K562 (cell line): ENCODE results near the gene AMMECR1. TPM values are rescaled to one million over a fixed set of nuclear protein-coding genes. Genes with fewer than 3 reads are reported as not detected.
A peak's percentile ranks its signal among the peaks of the same experiment; 100 is the strongest.

ENCODE experiments used
- CBFA2T2 ChIP-seq: fragments of 450-650 bp; conservative IDR thresholded peaks from 2 replicates; pipeline ENCODE4 v1.6.1; 2017; ENCODE audit warnings: mild to moderate bottlenecking
- ELK3 ChIP-seq: fragments of 450-650 bp; formaldehyde crosslinking; IDR thresholded peaks from 2 replicates; pipeline ENCODE4 v1.4.0; 2020; ENCODE audit warnings: mild to moderate bottlenecking
- GTF2F1 ChIP-seq: IDR thresholded peaks from 2 replicates; pipeline ENCODE4 v1.6.1; 2011; ENCODE audit warnings: low read depth, low read length, improper control_type of control experiment
- ID3 ChIP-seq, 2 experiments: fragments of 250-450 bp in 1 of 2; fragments of 450-650 bp in 1 of 2; sonication (Bioruptor Pico) in 1 of 2; IDR thresholded peaks; 2 replicates each; pipeline versions ENCODE4 v1.6.1 to v1.8.0; 2016 to 2021; ENCODE audit warnings: mild to moderate bottlenecking in 2 of 2, moderate library complexity in 2 of 2, missing compliant biosample characterization in 1 of 2, missing genetic modification characterization in 1 of 2
- MAFK ChIP-seq: IDR thresholded peaks from 2 replicates; pipeline ENCODE4 v1.6.1; 2011; ENCODE audit warnings: low read length, improper control_type of control experiment
- MYC ChIP-seq, 2 experiments: fragments of 250-450 bp in 1 of 2; sonication (Bioruptor Pico) in 1 of 2; IDR thresholded peaks; 2 replicates each; pipeline versions ENCODE4 v1.5.1 to v1.6.1; 2012 to 2021; ENCODE audit warnings: low read depth in 2 of 2, borderline replicate concordance in 1 of 2, improper control_type of control experiment in 1 of 2, low read length in 1 of 2, mild to moderate bottlenecking in 1 of 2, moderate library complexity in 1 of 2
- NCOR1 ChIP-seq: fragments of 450-650 bp; IDR thresholded peaks from 2 replicates; pipeline ENCODE4 v1.6.1; 2016; ENCODE audit warnings: mild to moderate bottlenecking, moderate library complexity
- NUFIP1 ChIP-seq: fragments of 450-650 bp; IDR thresholded peaks from 2 replicates; pipeline ENCODE4 v1.6.1; 2018; ENCODE audit not compliant: partially characterized antibody
- PKNOX1 ChIP-seq: fragments of 450-650 bp; IDR thresholded peaks from 2 replicates; pipeline ENCODE4 v1.6.1; 2016
- RCOR1 ChIP-seq, 2 experiments: IDR thresholded peaks; 2 replicates each; pipeline ENCODE4 v1.6.1; 2012; ENCODE audit warnings: low read depth in 2 of 2, low read length in 2 of 2, borderline replicate concordance in 1 of 2, improper control_type of control experiment in 1 of 2
- RERE ChIP-seq: sonication (generic); formaldehyde crosslinking; IDR thresholded peaks from 2 replicates; pipeline ENCODE4 v1.8.0; 2023; ENCODE audit warnings: missing genetic modification reagents, mild to moderate bottlenecking, borderline replicate concordance
- RNF2 ChIP-seq: sonication (generic); IDR thresholded peaks from 2 replicates; pipeline ENCODE4 v1.6.1; 2016
- SMC3 ChIP-seq: conservative IDR thresholded peaks from 2 replicates; pipeline ENCODE4 v1.6.1; 2011; ENCODE audit warnings: low read depth, low read length, improper control_type of control experiment; ENCODE audit not compliant: insufficient read depth
- TAL1 ChIP-seq: fragments of 450-650 bp; IDR thresholded peaks from 2 replicates; pipeline ENCODE4 v1.6.1; 2016; ENCODE audit warnings: mild to moderate bottlenecking
- TEAD4 ChIP-seq, 2 experiments: sonication (generic) in 1 of 2; formaldehyde crosslinking in 1 of 2; IDR thresholded peaks; 2 replicates each; pipeline versions ENCODE4 v1.6.1 to v1.8.0; 2012 to 2022; ENCODE audit warnings: borderline replicate concordance in 1 of 2, inconsistent platforms in 1 of 2, low read length in 1 of 2, mild to moderate bottlenecking in 1 of 2, missing genetic modification reagents in 1 of 2
- TRIM28 ChIP-seq: fragments of 450-650 bp; IDR thresholded peaks from 2 replicates; pipeline ENCODE4 v1.6.1; 2017
- XRCC3 ChIP-seq: fragments of 450-650 bp; IDR thresholded peaks from 2 replicates; pipeline ENCODE4 v1.6.1; 2017; ENCODE audit warnings: mild to moderate bottlenecking, moderate library complexity
- ZBTB26 ChIP-seq: fragments of 450-650 bp; formaldehyde crosslinking; IDR thresholded peaks from 2 replicates; pipeline ENCODE4 v1.4.0; 2022; ENCODE audit warnings: missing genetic modification characterization
- ZFX ChIP-seq: sonication (generic); formaldehyde crosslinking; IDR thresholded peaks from 2 replicates; pipeline ENCODE4 v1.8.0; 2022; ENCODE audit warnings: mild to moderate bottlenecking, missing genetic modification reagents, moderate library complexity
- polyA plus RNA-seq, 8 experiments: library from polyadenylated mRNA; depleted of rRNA in 4 of 8; stranded (reverse) in 5 of 8; unstranded in 3 of 8; fragments of >200 nt; fragmentation: Nextera tagmentation in 2 of 8; fragmentation: Illumina TruSeq in 1 of 8; extraction: Ambion mirVana in 2 of 8; extraction: Trizol in 1 of 8; gene quantifications; 2 replicates each; pipeline versions ENCODE4 v1.2.1 to v1.2.3, GENCODE V29; 2011 to 2014; ENCODE audit warnings: inconsistent platforms in 1 of 8, missing spikeins in 1 of 8
- total RNA-seq, 7 experiments: library from RNA; depleted of rRNA in 6 of 7; stranded (reverse); fragments of >200 nt in 6 of 7; fragmentation: Illumina TruSeq in 2 of 7; extraction: Trizol in 2 of 7; gene quantifications; 2 replicates each; pipeline versions ENCODE4 v1.2.1 to v1.2.3, GENCODE V29; 2011 to 2021; ENCODE audit warnings: low replicate concordance in 1 of 7

The AMMECR1 gene
- total and polyA plus RNA-seq, 9 of the 15 experiments (the other 6 are each of a cell fraction or from before 2014, with no cell fraction given): 13.9 to 36.7 (median 23.6) TPM

GRCh38 chrX:110321081-110321480 is 3.2 kb upstream of the AMMECR1 start (continued):
- TF ChIP-seq RERE (CRISPR knock-in tag) (no peak), NUFIP1 (no peak), GTF2F1 (no peak), ZFX (no peak), XRCC3 (no peak), TAL1 (peak; percentile 37; the same call in 1 of the 2 replicates), CBFA2T2 (peak; percentile 53), MAFK (no peak), TRIM28 (no peak), NCOR1 (0 out of 2 replicates have a peak, but pooled peaks have one; percentile 37), ELK3 (CRISPR knock-in tag) (no peak), RCOR1 (IDR thresholded peaks at IDR 0.05; ENCODE audit: borderline replicate concordance in 1 of 2, low read depth in 2 of 2, low read length in 2 of 2) (peak in 1 of 2 experiments; percentile 12; a peak in 1 of 4 replicates), TEAD4 (IDR thresholded peaks at IDR 0.05; ENCODE audit: low read length) (peak; percentile 45; the same call in 1 of the 2 replicates), TEAD4 (CRISPR knock-in tag; IDR thresholded peaks at IDR 0.05; ENCODE audit: borderline replicate concordance) (no peak), MYC (IDR thresholded peaks at IDR 0.05; ENCODE audit: low read depth, low read length) (0 out of 2 replicates have a peak, but pooled peaks have one; percentile 46), MYC (CRISPR knock-in tag; IDR thresholded peaks at IDR 0.05; ENCODE audit: borderline replicate concordance, low read depth) (no peak), ID3 (CRISPR knock-in tag; IDR thresholded peaks at IDR 0.05) (no peak), ID3 (tag; IDR thresholded peaks at IDR 0.05) (no peak), ZBTB26 (CRISPR knock-in tag) (no peak), SMC3 (no peak), RNF2 (no peak), PKNOX1 (peak; percentile 72)
